ENCODE results near the gene SRGAP1.

Gene SRGAP1

GRCh38 chr12:64053117-64053516 lies 208.6 kb downstream of the SRGAP1 start:
- no peak overlapping the region for H2AK5ac ChIP-seq (ENCODE audit: low read depth, low read length)
- no peaks in the 10 kb centered on the region for H3K79me1 ChIP-seq (ENCODE audit: low read depth, low read length)

GRCh38 chr12:64054079-64054520 lies 209.6 kb downstream of the SRGAP1 start:
- no CpG with 5 or more reads among the region's 4 CpGs for WGBS, 2 donors (ENCODE audit: extremely low coverage in 2 of 2, insufficient read length in 2 of 2, insufficient replicate concordance in 1 of 2)

More at GRCh38 chr12:64053117-64053516, 208.6 kb downstream of the SRGAP1 start:
- H2BK5ac ChIP-seq (ENCODE audit: low read length): no peak overlapping the region
- no peak overlapping the region for H3K4me2 ChIP-seq (ENCODE audit: insufficient read depth, low read length, poor library complexity, severe bottlenecking)
- H3K36me3 ChIP-seq (replicated peaks in 1 of 2; ENCODE audit: control insufficient read depth in 2 of 2, insufficient read depth in 2 of 2, low read length in 2 of 2): peaks cover 0 to 21% of the 10 kb centered on the region in 2 donors
- no peak overlapping the region for H4K91ac ChIP-seq (ENCODE audit: low read depth, low read length, poor library complexity)
- H3K18ac ChIP-seq (ENCODE audit: low read length): no peak overlapping the region
- H2AFZ ChIP-seq (ENCODE audit: low read length): no peak overlapping the region
- no peak for DNase-seq (ENCODE audit: low spot score)
- no peak overlapping the region for H3K14ac ChIP-seq (ENCODE audit: low read length)
- H2BK120ac ChIP-seq (ENCODE audit: low read depth, low read length): no peak overlapping the region
- WGBS, 2 donors (ENCODE audit: extremely low coverage in 2 of 2, insufficient read length in 2 of 2, insufficient replicate concordance in 1 of 2): no CpG with 5 or more reads among the region's 3 CpGs
- peaks cover 0 to 21% of the 10 kb centered on the region in 2 donors for H3K9me3 ChIP-seq (replicated peaks in 1 of 2; ENCODE audit: control insufficient read depth in 2 of 2, insufficient read depth in 1 of 2, low read depth in 1 of 2, low read length in 2 of 2)
- H3K27ac ChIP-seq (replicated peaks; ENCODE audit: low read length): no peak overlapping the region
- H3K4me1 ChIP-seq (ENCODE audit: control insufficient read depth in 2 of 2, insufficient read depth in 1 of 2, low read depth in 1 of 2, low read length in 2 of 2): peaks cover 0 to 5% of the 10 kb centered on the region in 2 donors
- H3K4me3 ChIP-seq (ENCODE audit: low read length in 2 of 2): no peak overlapping the region
- H2BK15ac ChIP-seq (ENCODE audit: low read length): no peak overlapping the region
- H2BK12ac ChIP-seq (ENCODE audit: low read length): no peak overlapping the region
- no peak overlapping the region for H3K9ac ChIP-seq (ENCODE audit: low read depth, low read length, poor library complexity)
- H4K8ac ChIP-seq (ENCODE audit: low read depth, low read length): peak overlapping the region; percentile 17
- H3K4ac ChIP-seq (ENCODE audit: low read length): no peak overlapping the region
- no peak overlapping the region for H3K23ac ChIP-seq (ENCODE audit: low read depth, low read length, poor library complexity)
- no peaks in the 10 kb centered on the region for H3K27me3 ChIP-seq (ENCODE audit: control insufficient read depth in 3 of 3, insufficient read depth in 3 of 3, low read depth in 1 of 3, low read length in 3 of 3)

GRCh38 chr12:64056741-64057140 lies 212.2 kb downstream of the SRGAP1 start:
- H3K4me3 ChIP-seq (ENCODE audit: low read length in 2 of 2): no peak overlapping the region
- H3K36me3 ChIP-seq (replicated peaks in 1 of 2; ENCODE audit: control insufficient read depth in 2 of 2, insufficient read depth in 2 of 2, low read length in 2 of 2): peaks cover 0 to 15% of the 10 kb centered on the region in 2 donors
- no peak for DNase-seq (ENCODE audit: low spot score)
- no peaks in the 10 kb centered on the region for H3K27me3 ChIP-seq (ENCODE audit: control insufficient read depth in 3 of 3, insufficient read depth in 3 of 3, low read depth in 1 of 3, low read length in 3 of 3)
- no peak overlapping the region for H4K91ac ChIP-seq (ENCODE audit: low read depth, low read length, poor library complexity)
- H2BK120ac ChIP-seq (ENCODE audit: low read depth, low read length): no peak overlapping the region
- H3K14ac ChIP-seq (ENCODE audit: low read length): no peak overlapping the region
- H3K23ac ChIP-seq (ENCODE audit: low read depth, low read length, poor library complexity): no peak overlapping the region
- no peak overlapping the region for H2BK12ac ChIP-seq (ENCODE audit: low read length)
- H3K4me1 ChIP-seq (ENCODE audit: control insufficient read depth in 2 of 2, insufficient read depth in 1 of 2, low read depth in 1 of 2, low read length in 2 of 2): peaks cover 0 to 14% of the 10 kb centered on the region in 2 donors
- H3K9me3 ChIP-seq (replicated peaks in 1 of 2; ENCODE audit: control insufficient read depth in 2 of 2, insufficient read depth in 1 of 2, low read depth in 1 of 2, low read length in 2 of 2): peaks cover 0 to 5% of the 10 kb centered on the region in 2 donors
- no peak overlapping the region for H2AFZ ChIP-seq (ENCODE audit: low read length)
- no peak overlapping the region for H3K9ac ChIP-seq (ENCODE audit: low read depth, low read length, poor library complexity)
- H2BK15ac ChIP-seq (ENCODE audit: low read length): no peak overlapping the region
- no peak overlapping the region for H2BK5ac ChIP-seq (ENCODE audit: low read length)
- H3K27ac ChIP-seq (replicated peaks; ENCODE audit: low read length): no peak overlapping the region
- no peak overlapping the region for H3K4me2 ChIP-seq (ENCODE audit: insufficient read depth, low read length, poor library complexity, severe bottlenecking)
- no peaks in the 10 kb centered on the region for H3K79me1 ChIP-seq (ENCODE audit: low read depth, low read length)
- H2AK5ac ChIP-seq (ENCODE audit: low read depth, low read length): no peak overlapping the region
- H4K8ac ChIP-seq (ENCODE audit: low read depth, low read length): no peak overlapping the region
- WGBS, 2 donors (ENCODE audit: extremely low coverage in 2 of 2, insufficient read length in 2 of 2, insufficient replicate concordance in 1 of 2): no CpG with 5 or more reads among the region's 1 CpG
- H3K4ac ChIP-seq (ENCODE audit: low read length): no peak overlapping the region
- no peak overlapping the region for H3K18ac ChIP-seq (ENCODE audit: low read length)

More at GRCh38 chr12:64054079-64054520, 209.6 kb downstream of the SRGAP1 start:
- Histone ChIP-seq H4K8ac (ENCODE audit: low read depth, low read length) (no peak overlapping the region), H3K4ac (ENCODE audit: low read length) (no peak overlapping the region), H3K4me1 (ENCODE audit: control insufficient read depth in 2 of 2, insufficient read depth in 1 of 2, low read depth in 1 of 2, low read length in 2 of 2) (peaks cover 0 to 12% of the 10 kb centered on the region in 2 donors), H2AFZ (ENCODE audit: low read length) (no peak overlapping the region), H2BK12ac (ENCODE audit: low read length) (no peak overlapping the region), H3K27me3 (ENCODE audit: control insufficient read depth in 3 of 3, insufficient read depth in 3 of 3, low read depth in 1 of 3, low read length in 3 of 3) (no peaks in the 10 kb centered on the region), H3K18ac (ENCODE audit: low read length) (no peak overlapping the region), H3K23ac (ENCODE audit: low read depth, low read length, poor library complexity) (no peak overlapping the region), H3K14ac (ENCODE audit: low read length) (no peak overlapping the region), H2BK15ac (ENCODE audit: low read length) (no peak overlapping the region), H4K91ac (ENCODE audit: low read depth, low read length, poor library complexity) (no peak overlapping the region), H2BK5ac (ENCODE audit: low read length) (no peak overlapping the region), H3K79me1 (ENCODE audit: low read depth, low read length) (no peaks in the 10 kb centered on the region), H3K4me3 (ENCODE audit: low read length in 2 of 2) (no peak overlapping the region), H3K9ac (ENCODE audit: low read depth, low read length, poor library complexity) (no peak overlapping the region), H2BK120ac (ENCODE audit: low read depth, low read length) (no peak overlapping the region), H3K9me3 (replicated peaks in 1 of 2; ENCODE audit: control insufficient read depth in 2 of 2, insufficient read depth in 1 of 2, low read depth in 1 of 2, low read length in 2 of 2) (peaks cover 0 to 14% of the 10 kb centered on the region in 2 donors), H2AK5ac (ENCODE audit: low read depth, low read length) (no peak overlapping the region), H3K36me3 (replicated peaks in 1 of 2; ENCODE audit: control insufficient read depth in 2 of 2, insufficient read depth in 2 of 2, low read length in 2 of 2) (peaks cover 0 to 18% of the 10 kb centered on the region in 2 donors), H3K27ac (replicated peaks; ENCODE audit: low read length) (no peak overlapping the region), H3K4me2 (ENCODE audit: insufficient read depth, low read length, poor library complexity, severe bottlenecking) (no peak overlapping the region)
- DNase-seq (ENCODE audit: low spot score): no peak

GRCh38 chr12:64057706-64058105 lies 213.2 kb downstream of the SRGAP1 start:
- H3K27ac ChIP-seq (replicated peaks; ENCODE audit: low read length): no peak overlapping the region
- H4K8ac ChIP-seq (ENCODE audit: low read depth, low read length): no peak overlapping the region
- H3K9ac ChIP-seq (ENCODE audit: low read depth, low read length, poor library complexity): no peak overlapping the region
- H3K36me3 ChIP-seq (replicated peaks in 1 of 2; ENCODE audit: control insufficient read depth in 2 of 2, insufficient read depth in 2 of 2, low read length in 2 of 2): peaks cover 0 to 12% of the 10 kb centered on the region in 2 donors
- no CpG with 5 or more reads among the region's 3 CpGs for WGBS, 2 donors (ENCODE audit: extremely low coverage in 2 of 2, insufficient read length in 2 of 2, insufficient replicate concordance in 1 of 2)
- peaks cover 0 to 14% of the 10 kb centered on the region in 2 donors for H3K4me1 ChIP-seq (ENCODE audit: control insufficient read depth in 2 of 2, insufficient read depth in 1 of 2, low read depth in 1 of 2, low read length in 2 of 2)
- H3K27me3 ChIP-seq (ENCODE audit: control insufficient read depth in 3 of 3, insufficient read depth in 3 of 3, low read depth in 1 of 3, low read length in 3 of 3): no peaks in the 10 kb centered on the region
- H3K4ac ChIP-seq (ENCODE audit: low read length): no peak overlapping the region
- H3K23ac ChIP-seq (ENCODE audit: low read depth, low read length, poor library complexity): no peak overlapping the region
- H2BK120ac ChIP-seq (ENCODE audit: low read depth, low read length): no peak overlapping the region
- H3K4me2 ChIP-seq (ENCODE audit: insufficient read depth, low read length, poor library complexity, severe bottlenecking): no peak overlapping the region
- H2BK5ac ChIP-seq (ENCODE audit: low read length): no peak overlapping the region
- H2BK12ac ChIP-seq (ENCODE audit: low read length): no peak overlapping the region
- H4K91ac ChIP-seq (ENCODE audit: low read depth, low read length, poor library complexity): no peak overlapping the region
- no peaks in the 10 kb centered on the region for H3K79me1 ChIP-seq (ENCODE audit: low read depth, low read length)
- DNase-seq (ENCODE audit: low spot score): no peak
- no peak overlapping the region for H2BK15ac ChIP-seq (ENCODE audit: low read length)
- no peak overlapping the region for H3K18ac ChIP-seq (ENCODE audit: low read length)
- H3K14ac ChIP-seq (ENCODE audit: low read length): no peak overlapping the region
- H3K9me3 ChIP-seq (replicated peaks in 1 of 2; ENCODE audit: control insufficient read depth in 2 of 2, insufficient read depth in 1 of 2, low read depth in 1 of 2, low read length in 2 of 2): peaks cover 0 to 5% of the 10 kb centered on the region in 2 donors
- no peak overlapping the region for H3K4me3 ChIP-seq (ENCODE audit: low read length in 2 of 2)
- H2AK5ac ChIP-seq (ENCODE audit: low read depth, low read length): no peak overlapping the region
- no peak overlapping the region for H2AFZ ChIP-seq (ENCODE audit: low read length)

Measured in neuronal stem cell (in vitro differentiated cells).